Fibroblast of skin of back (primary cell): ENCODE results near the gene MEAF6.
A peak's percentile ranks its signal among the peaks of the same experiment; 100 is the strongest.

Experiments
- DNase-seq: peaks from one replicate; pipeline ENCODE4 v3.0.0-alpha.2; 2013

The MEAF6 gene

GRCh38 chr1:37483785-37484184 lies 30.8 kb downstream of the MEAF6 start:
- no peak for DNase-seq

GRCh38 chr1:37482796-37483744 lies 31.5 kb downstream of the MEAF6 start:
- no peak for DNase-seq

DNA sequence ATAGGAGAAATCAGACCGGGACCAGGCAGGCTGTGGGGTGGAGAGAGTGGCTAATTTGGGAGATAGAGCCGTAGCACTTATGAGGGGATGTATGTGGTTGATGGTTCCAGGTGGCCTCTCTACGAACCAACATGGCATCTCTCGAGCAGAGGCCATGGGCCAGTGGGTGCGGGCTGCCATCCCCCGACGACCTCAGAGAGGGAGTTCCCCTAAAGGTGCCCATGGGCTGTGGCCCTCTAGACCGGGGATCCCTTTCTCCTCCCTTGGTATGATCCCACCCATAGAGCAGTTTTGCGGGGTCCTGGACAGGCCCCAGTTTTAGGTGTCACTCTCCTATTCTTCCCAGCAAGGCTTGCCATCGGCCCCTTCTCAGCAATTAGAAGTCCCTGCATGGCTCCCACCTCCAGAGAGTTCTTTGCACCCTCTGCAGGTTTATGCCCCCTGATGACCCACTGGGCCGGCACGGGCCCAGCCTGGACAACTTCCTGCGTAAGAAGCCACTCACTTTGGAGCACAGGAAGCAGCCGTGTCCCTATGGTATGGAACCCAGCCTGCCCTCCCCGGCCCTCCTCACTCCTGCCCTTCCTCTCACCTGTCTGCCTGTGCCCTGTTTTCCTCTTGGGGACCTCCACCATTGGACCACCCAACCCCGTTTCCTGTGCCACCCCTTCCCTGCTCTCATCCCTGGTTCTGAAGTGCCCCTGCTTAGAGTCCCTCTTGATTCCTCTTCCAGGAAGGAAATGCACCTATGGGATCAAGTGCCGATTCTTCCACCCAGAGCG lies 32.4 kb downstream of the MEAF6 start:
- no peak for DNase-seq

DNA sequence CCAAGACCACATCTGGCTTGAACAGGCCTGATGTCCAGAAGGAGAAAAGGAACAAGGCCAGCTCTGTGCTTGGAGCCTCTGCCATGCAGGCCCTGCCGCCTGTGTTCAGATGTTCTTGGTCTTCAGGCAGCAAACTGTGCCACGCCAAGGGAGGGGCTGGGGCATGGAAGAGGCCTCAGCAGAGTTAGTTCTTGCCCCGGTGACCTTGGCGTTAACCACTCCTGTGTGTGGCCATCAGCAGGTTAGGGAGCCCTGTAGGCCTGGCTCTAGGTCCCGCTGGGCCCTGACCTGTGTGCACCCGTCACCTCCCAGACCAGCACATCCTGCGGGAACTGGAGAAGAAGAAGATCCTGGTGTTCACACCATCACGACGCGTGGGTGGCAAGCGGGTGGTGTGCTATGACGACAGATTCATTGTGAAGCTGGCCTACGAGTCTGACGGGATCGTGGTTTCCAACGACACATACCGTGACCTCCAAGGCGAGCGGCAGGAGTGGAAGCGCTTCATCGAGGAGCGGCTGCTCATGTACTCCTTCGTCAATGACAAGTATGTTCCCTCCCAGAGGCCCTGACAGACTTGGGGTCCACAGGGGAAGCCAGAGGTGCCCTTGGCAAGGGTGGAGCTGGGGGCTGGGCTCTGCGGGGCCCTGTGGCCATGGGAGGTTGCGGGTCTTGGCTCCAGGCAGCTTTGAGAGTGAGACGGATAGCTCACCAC lies 33.1 kb downstream of the MEAF6 start:
- DNase-seq: no peak

DNA sequence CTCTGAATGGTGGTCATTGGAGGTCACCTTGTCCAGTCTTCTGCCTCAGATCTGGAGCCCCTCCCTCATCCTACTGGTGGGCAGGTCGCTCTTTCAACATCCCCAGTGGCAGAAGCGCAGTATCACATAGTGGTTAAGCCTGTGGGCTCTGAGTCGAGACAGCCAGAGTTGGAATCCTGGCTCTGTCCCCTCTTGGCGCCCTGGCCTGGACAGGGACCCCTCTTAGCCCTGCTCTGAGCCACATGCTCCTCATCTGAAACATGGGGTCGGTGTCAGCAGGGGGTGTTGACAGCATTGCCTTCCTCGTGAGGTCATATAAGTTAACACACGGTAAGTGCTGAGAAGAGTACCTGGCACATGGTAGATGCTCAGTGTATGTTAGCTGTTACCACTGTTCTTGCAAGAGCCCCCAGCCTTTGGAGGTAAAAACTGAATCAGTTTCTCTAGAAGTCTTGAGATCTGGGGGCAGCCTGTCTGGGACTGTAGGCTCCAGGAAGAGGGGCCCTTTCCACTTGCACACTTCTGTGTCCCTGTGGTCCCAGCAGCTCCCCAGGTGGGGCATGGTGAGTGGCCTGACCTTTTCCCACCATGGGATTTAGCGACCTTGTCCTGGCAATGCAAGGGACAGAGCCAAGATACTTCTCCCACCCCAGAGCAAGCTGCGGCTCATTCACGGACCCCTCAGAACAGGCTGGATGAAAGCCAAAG lies 33.8 kb downstream of the MEAF6 start:
- no peak for DNase-seq

GRCh38 chr1:37480125-37480466 lies 34.5 kb downstream of the MEAF6 start:
- no peak for DNase-seq

GRCh38 chr1:37479255-37480124 lies 35.1 kb downstream of the MEAF6 start:
- DNase-seq: peak; percentile 77

DNA sequence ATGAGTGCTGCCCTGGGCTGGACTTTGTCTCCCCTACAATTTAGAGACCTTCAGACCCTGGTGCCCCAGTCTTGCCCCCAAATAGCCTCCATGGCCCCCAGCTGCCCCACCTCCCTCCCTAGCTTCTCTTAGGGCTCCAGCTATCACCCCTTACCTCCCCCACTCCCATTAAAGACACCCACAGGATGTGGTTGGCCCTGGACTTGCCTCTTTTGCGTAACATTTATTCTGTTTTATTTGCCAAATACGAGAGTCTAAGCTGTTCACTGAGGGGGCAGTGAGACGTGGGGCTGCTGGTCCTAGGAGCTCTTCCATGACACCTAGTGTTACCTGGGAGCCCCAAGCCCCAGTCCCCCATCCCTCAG lies 35.7 kb downstream of the MEAF6 start:
- DNase-seq: no peak

DNA sequence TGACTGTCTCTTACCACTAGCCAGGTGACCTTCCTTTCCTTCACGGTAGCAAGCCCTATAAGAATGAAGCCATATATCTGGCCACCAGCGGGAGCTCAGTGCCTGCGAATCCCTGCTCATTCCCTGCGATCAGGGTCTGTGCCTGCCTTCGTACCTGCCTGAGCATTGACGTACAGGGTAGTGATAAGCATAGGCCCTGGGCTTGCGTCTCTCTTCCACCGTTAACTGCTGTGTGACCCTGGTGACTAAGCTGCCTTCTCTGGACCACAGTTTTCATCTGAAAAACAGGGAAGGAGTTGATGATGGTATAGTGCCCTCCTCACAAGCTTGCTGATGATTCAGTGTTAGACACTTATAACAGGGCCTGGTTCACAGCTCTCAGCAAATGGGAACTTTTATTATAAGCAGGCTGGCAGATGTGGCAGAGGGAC lies 36.1 kb downstream of the MEAF6 start:
- DNase-seq: peak; percentile 25

- DNase-seq: no peak
These were observed 36.6 kb downstream of the MEAF6 start for GRCh38 chr1:37477946-37478345.

- DNase-seq: peak; percentile 63
These were observed 37.2 kb downstream of the MEAF6 start for GRCh38 chr1:37477198-37477931.

DNA sequence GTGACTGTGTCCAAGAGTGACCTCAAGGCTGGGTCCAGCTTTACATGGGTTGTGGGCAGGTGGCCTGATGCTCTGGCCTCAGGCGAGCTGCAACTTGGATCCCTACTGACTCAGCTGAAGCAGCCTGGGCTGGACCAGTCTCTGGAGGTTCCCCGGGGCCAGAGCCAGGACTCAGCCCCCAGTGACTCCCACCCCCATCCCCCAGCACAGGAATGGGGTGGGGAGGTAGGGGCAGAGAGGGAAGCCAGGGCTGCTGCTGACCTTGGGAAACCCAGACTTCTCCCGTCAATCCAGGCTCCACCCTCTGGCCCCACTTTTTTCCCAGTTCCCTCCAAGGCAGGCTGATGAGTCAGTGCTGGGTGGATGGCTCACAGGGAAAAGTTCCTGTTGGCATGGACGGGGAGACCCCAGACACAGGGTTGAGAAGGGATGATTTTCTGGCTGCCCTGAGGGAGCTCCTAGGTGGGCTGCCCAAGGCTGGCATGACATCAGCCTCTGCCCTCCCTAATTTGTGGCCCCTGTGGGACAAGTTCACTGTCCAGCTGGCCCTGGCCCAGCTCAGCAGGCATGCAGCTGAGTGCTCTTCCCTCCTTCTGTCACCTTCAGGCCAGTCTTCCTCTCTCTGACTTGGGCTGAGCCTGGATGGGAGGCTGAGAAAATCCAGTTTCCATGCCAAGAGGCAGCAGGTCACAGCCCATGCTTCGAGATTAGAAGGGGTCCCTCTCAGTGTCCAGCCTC lies 37.9 kb downstream of the MEAF6 start:
- peak; percentile 90 for DNase-seq

DNA sequence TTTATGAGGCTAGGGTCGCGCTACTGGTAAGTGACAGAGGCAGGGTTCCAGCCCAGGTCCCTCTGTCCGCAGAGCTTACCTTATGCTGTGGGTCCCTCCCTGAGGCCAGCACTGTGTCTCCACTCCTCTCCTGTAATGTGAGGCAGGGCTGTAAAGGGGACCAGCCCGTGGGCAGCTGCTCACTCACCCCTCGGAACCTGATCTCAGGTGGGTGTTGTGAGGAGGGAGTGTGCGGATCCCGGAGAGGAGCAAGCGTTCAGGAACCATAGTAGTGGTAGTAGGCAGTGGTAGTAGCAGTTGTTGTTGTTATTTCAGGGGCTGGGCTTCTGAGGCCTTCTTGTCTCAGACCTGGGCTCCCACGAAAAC lies 38.5 kb downstream of the MEAF6 start:
- DNase-seq: no peak

DNA sequence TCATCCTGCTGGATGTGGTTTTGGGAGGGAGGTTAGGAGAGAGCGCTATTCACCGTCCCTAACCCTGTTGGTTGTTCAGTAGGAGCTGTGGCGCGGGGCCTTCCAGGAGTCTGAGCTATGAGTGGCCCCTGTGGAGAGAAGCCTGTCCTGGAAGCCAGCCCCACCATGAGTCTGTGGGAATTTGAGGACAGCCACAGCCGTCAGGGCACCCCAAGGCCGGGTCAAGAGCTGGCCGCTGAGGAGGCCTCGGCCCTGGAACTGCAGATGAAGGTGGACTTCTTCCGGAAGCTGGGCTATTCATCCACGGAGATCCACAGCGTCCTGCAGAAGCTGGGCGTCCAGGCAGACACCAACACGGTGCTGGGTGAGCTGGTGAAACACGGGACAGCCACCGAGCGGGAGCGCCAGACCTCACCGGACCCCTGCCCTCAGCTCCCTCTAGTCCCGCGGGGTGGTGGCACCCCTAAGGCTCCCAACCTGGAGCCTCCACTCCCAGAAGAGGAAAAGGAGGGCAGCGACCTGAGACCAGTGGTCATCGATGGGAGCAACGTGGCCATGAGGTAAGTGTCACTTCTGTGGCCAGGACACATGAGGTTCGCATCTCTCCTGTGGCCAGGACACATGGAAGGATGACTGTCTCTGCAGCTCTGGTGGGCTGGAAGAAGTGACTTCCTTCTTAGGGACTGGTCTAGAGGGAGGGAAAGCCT lies 39.0 kb downstream of the MEAF6 start:
- DNase-seq: no peak

DNA sequence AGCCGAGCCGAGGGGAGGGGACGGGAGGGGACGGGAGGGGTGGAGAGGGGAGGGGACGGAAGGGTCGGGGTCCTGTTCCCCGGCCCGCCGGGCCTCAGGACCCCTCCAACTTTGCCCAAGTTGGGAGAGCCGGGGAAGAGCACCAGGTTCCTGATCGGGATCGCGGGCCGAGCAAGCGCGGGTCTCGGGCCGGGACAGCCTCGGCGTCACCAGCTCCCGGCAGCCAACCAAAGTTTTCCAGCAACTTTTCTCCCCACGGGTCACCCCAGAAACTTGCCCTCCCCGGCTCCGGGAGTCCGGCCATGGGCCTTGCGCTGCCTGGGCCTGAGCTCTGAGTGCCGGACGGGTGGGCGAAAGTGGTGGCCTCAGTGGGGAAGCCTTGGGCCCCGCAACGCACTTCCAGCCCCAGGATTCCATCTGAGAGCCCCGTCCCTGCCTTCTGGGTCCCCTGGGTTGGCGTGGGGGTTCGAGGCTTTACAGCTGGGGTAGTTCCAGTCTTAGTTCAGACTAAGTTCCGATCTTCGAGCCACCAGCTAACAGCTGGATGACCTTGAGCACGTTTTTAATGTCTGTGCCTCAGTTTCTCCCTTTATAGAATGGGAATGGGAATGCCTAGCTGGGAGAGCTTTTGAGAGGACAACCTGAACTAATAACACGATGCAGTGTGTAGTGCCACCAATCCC lies 39.7 kb downstream of the MEAF6 start:
- no peak for DNase-seq

- peak; percentile 89 for DNase-seq
These were observed 40.4 kb downstream of the MEAF6 start, which contains the start of gene ZC3H12A for GRCh38 chr1:37474046-37474696. Gene ZC3H12A (plus strand): TSS chr1:37474580. CDS start chr1:37475497, 917 bp downstream.

DNA sequence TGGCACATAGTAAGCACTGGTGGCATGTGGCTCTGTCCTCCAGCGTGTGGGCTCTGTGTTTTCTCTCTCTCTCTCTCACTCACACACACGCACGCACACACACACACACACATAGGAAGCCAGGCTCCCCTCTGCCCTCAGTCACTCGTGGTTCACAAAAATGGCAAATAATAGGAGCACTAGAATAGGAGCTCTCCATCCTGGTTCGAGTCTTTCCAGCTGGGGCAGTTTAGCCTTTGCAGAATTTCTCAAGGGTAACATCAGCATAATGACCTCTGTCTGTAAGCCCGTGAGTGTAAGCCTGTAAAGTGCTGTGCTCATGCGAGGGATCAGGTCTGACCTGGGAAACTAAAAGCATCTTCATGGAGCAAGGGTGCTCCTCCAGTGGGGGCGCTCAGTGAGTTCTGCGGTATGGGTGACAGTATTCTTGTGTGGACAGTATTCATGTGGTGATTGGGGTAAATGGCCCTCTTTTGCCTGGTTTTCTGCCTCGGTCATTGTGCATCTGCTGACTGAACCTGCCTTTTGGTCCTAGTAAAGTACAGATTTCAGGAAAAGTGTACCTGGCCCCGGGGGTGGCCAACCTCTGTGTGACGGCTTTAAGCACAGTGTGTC lies 41.0 kb downstream of the MEAF6 start:
- DNase-seq: peak; percentile 30

DNA sequence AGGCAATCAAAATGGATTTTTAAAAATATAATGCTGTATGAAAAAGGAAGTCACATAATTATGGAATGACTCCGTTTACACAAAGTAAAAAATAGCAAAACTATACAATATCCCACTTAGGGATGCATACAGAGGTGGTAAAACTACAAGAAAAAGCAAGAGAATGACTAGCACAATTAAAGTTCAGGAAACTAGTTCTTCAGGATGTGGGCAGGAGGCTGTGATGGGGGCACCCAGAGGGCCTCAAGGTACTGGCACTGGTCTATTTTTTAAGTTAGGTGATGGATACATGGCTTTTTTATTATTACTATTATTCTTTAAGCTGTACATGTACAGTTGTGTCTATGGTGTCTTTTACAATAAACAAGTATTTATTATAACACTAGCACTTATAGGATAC lies 41.6 kb downstream of the MEAF6 start:
- no peak for DNase-seq
